HG03469 (cell line): ENCODE results near the gene PHAF1.

Experiments
- ATAC-seq: cut with Tn5 transposase; IDR thresholded peaks from one replicate; pipeline ENCODE4 v1.9.1; 2021; ENCODE audit warnings: mild to moderate bottlenecking, moderate library complexity, moderate number of reproducible peaks; ENCODE audit not compliant: unreplicated experiment

The PHAF1 gene

DNA sequence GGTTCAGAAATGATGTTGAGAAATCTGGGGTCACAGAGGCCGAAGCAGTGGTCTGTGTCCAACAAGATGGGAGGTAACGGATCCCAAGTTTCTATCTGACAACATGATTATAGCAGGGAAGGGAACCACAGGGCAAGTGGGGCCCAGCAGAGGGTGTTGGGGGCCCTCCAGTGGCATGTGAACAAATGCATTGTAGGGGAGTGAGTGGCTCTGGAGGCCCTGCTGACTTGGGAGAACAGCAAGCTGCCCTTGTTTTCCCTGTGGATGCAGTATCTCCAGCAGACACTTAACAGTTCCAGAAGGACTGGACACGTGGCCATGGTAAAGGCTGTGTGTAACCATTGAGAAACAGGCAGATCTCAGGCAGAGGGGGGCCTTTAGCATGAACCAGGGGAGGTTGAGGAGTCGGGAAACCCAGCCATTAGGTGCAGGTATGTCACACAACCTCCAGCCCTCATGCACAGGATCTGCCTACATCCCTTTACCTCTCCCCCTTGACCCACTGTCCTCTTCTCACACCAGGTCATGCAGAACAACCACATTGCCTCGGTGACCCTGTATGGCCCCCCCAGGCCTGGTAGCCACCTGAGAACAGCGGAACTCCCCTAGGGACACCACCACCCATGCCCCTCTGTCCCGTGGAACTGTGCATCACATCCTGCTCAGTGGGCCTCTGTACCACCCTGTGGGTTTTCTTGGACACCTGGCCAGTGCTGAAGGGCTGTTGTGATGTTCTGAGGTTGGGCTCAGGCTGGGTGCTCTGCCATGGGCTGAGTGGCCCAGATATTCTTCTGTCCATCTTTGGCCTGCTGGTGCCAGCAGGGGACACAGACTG, 37.0 kb downstream of the PHAF1 start:
- ATAC-seq: no peak

DNA sequence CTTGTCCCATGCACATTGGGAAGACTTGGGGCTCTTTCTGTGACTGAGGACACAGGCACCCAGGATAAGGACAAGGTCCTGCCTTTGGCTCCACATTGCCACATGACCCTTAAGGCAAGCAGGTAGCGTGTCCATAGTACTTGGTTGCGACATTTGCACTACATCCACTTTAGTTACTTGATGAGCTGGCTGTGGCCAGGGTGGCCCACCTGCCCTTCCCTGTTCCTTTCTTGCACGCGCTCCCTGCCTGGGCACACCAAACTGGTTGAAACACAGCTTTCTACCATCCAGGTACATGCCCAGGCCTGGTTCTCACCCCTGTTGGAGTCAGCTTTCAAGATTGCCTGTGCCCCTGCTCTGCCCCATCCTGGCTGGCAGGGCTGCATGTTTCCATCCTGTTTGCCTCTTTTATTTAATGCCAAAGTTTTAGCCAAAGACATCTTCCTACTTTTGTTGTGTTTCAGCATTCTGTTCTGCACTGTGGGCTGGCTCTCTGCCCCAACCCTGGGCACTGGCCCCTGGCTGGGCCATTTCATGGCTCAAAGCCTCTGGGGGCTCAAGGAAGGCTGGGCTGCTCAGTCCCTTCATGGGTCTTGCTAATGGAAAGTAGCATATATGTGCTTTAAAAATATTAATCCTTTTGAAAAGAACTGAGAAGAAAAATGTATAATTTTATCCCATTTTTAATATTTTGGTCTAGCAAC, 37.8 kb downstream of the PHAF1 start:
- ATAC-seq: no peak

DNA sequence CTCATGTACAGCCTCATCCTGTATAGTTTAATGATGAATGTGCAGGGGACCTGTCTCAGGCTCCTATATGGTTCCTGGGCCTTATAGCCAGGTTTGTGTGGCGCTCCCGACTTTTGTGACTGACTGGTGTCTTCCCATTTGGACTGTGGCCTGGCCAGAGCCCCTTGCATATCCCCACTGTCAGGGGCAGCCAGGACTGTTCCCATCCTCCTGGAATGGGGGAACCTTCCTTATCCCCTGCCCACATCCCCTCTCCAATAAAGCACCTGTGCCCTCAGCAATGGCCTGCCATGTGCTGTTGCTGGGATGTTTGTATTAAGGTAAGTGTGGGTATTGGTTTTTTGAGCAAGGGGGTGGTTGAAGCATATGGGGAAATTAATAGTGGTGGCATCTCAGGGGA, 38.5 kb downstream of the PHAF1 start:
- no peak for ATAC-seq

DNA sequence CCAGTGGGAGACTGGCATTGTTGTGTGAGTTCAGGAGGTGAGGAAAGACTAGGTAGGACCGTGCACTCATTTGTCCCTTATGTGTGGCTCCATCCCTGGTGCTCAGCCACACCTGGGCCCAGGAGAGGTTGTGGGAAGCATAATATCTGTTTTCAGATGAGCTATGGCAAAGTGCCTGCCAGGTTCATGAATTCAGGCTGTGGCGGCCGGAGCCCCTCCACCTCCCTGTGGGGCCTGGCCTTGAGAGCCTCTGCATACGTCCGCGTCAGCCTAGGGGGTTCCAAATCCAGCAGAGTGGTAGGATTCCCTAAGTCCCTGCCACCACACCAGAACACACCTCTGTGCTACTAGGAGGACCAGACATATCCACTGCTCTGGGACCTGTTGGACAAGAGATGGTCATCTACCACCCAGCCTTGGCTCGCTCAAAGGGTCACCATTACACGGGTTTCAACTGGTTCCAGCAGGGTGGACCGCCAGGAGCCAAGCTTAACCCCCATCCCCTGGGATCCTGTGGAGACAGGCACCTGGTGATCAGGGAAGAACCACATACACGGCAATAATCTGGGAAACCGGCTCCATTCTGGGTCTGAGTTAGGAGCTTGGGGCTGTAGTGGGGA, 39.0 kb downstream of the PHAF1 start:
- ATAC-seq: no peak

DNA sequence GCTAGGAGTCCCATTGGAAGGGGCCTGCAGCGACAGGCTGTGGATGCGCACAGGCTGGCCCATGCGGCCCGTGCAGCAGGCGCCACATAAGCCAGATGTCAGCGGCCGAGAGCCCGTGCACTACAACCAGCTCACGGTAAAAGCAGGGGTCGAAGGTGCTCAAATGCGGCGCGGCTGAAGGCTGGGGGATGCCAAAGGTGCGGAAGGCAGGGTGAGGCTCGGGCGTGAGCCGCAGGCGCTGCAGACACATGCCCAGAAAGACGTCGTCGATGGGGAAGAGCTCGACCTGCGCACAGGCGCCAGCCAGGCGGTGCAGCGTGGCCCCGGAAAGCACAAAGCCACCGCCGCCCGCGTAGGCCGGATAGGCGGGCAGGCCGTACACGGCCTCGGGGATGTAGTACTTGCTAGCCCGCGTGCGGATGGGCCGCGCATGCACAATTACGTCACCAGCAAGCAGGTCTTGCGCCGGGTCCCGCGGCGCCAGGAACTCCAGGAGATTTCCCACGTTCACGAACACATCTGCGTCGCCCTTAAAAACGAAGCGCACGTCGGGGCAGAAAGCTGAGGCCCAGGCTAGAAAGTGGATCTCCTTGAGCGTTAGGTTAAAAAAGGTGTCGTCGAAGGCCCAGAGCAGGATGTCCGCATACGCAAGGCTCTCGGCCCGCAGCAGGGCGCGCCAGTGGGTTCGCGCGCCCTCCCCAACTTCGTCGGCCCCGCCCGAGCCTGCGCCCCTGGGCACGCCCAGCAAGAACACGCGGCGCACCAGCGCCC, 39.7 kb downstream of the PHAF1 start:
- ATAC-seq: no peak

DNA sequence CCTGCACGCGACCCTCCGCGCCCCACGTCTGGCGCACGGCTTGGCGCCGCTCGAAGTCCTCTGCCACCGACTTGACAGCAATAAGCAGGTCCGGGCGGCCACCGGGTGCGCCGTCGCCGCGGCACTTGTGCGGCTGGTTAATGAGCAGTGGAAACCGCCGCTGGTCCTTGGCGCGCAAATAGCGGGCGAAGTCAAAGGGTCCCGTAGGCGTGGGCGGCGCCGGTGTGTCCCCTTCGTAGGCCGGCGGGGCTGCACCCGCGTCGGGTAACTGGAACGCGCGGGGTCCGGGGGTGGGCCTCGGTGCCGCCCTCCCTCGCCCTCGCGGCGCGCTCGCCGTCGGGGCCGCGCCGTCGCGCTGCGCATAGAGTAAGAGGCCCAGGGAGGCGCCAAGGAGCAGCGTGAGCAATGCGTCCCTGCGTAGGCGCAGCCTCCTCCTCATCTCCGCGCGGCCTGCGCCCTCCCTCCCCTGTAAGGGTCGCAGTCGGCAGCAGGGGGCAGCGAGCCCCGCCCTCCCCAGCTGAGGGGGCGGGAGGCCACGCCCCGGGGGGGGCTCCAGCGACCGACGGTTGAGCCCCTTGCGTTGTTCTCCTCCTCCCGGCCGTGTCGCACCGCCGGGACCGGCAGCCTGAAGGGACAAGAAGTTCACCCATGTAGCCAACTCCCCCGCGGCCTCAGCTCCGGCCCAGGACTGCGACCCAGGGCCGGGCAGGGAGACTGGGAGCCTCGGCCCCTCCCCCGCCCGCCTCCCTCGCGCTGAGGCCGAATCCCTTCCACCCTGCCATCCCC, 40.5 kb downstream of the PHAF1 start:
- no peak for ATAC-seq

DNA sequence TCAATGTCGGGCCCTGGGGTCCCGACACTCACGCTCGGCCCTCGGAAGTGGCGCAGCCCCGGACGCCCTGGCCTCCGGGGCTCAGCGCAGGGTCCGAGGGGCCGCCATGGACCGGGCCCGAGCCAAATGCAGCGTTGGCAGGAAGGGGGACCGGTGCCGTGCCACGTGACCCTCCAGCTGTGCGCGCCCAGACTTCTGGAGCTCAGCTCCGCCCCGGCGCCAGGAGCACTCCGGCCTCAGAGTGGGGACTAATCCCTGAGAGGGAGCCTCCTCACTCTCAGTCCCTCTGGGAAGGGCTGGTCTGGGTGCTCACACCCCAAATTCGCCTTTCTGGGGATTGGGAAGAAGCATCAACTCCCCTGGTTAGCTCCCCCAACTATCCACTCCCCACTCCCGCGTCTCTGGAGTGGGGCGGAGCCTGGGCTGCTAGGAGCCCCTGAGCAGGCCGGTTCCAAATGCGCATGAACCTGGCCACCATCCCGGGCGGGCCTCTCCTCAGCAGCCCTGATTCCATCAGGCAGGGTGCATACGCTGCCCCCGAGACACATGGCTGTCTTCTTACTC, 41.2 kb downstream of the PHAF1 start, which contains the start of gene B3GNT9:
Gene B3GNT9 (minus strand): TSS at position 166 of the 564 bp plus-strand sequence. CDS start 513 bp downstream, outside the sequence.
- no peak for ATAC-seq

DNA sequence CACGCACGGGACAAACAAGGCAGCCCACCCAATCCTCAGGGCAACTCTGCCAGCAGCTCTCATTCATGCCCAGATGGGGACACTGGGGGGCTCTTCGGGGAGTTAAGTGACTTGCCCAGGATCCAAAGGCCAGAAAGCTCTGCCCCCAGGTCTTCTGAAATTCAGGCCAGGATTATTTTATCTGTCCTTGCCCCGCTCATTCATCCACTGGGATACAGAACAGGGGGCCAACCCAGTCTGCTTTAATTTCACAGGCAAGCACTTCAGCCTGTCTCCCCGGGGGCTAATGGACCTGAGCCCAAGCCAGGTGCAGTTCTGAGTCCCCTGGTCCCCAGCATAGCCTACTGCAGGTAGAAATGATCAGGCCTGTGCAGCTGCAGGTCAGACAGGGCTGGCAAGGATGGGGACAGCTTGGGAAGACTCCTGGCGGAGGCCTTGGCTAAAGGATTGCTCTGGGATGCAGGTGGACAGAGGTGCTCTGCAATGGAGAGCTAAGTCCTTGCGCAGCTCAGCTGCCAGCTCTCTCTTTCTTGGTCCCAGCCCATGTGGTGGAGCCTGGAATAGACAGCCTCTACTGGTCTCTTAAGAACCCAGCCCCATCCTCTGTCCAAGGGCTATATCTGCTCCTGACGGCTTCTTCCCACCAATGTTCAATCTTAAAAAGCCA, 41.8 kb downstream of the PHAF1 start:
- no peak for ATAC-seq

DNA sequence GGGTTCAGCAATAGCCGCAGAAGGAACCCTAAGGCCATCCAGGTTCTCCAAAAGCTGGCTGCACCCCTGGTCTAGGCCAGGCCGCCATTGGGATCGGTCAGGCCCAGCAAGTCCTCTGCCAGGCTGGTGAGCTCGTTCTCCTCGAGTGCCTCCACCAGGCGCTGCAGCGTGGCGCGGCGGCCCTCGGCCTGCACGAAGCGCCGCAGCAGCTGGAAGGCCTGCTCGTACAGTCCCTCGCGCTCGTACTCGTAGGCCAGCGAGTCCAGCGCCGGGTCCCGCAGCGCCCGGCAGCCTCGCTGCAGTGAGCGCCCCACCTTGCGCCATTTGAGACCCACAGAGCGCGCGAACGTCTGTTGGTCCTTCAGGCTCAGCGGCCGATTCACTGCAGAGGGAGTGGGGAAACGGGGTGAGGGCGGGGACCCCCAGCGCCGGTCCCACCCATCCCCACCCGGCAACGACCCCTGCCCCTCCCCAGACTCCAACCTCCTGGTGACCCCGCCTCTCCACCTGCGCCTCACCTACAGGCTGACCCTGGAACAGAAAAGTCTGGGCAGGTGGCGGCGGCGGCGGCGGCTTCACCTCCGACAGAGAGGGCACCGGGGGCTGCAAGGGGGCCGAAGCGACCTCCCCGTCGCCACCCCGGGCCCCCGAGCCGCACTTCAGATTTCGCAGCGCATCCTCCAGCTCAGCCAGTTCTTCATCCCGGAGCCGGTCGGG, 45.0 kb downstream of the PHAF1 start:
- ATAC-seq: no peak

DNA sequence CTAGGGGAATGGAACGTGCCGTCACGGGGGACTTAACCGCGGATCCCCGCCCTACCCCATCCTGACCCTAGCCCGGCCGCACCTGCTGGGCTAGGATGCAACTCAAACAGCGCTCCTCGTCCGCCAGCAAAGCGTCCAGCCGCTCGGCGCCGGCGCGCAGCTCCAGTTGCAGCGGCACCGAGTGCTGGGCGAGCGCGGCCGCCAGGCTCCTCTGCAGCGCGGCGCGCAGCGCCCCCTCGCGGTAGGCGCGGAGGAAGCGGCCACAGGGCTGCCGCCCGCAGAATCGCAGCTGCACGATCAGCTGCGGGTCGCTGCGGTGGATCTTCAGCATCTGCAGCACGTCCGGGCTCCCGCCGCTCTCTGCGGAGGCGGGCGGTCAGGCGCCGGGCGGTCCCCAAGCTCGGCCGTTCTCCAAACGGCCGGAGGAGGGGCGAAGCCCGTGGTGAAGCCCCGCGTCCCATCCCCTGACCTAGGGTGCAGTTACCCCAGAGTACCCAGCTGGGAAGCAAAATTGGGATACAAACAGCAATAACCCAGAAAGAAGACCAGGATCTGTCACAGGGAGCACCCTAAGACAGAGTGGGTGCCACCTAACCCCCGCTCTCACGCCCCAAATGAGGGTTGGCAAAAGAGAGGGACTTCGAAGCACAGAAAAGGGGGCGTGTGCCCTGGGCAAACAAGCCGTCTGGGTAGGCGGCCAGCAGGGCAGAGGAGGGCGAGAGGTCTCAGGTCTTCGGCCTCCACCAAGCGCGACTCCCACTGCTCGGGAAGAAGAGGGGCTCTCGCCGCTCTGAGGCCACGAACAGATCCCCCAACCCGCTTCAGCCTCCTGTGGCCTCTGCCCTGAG, 45.8 kb downstream of the PHAF1 start:
- no peak for ATAC-seq

DNA sequence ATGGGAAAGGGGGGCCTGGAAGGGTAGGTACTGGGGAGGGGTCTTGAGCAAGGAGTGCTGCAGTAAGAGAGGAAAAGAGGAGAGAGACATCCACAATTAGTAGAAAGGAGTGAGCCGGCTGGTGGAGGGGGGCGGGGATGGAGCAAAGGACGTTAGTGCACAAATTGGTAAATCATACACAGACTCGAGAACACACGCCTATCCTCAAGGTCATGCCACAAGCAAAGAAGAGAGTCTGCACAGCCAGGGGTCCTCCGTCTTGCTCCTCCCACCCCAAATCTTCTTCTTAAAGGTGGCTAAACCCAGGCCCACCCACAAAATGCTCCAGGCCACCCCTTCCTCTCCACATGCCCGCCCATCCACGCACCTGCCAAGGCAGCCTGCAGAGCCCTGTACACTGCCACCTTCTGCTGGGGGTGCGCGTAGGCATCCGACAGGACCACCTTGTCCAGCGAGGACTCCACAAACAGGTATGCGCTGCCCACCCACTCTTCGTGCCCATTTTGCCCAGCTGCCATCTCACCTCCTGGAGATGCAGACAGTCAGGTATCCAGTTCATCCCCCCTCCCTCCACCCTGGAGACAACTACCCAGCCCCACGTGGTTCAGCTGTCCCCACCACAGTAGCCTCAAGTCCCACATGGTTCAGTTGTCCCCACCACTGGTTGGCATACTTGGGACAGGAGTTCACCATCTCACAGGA, 46.6 kb downstream of the PHAF1 start:
- no peak for ATAC-seq

DNA sequence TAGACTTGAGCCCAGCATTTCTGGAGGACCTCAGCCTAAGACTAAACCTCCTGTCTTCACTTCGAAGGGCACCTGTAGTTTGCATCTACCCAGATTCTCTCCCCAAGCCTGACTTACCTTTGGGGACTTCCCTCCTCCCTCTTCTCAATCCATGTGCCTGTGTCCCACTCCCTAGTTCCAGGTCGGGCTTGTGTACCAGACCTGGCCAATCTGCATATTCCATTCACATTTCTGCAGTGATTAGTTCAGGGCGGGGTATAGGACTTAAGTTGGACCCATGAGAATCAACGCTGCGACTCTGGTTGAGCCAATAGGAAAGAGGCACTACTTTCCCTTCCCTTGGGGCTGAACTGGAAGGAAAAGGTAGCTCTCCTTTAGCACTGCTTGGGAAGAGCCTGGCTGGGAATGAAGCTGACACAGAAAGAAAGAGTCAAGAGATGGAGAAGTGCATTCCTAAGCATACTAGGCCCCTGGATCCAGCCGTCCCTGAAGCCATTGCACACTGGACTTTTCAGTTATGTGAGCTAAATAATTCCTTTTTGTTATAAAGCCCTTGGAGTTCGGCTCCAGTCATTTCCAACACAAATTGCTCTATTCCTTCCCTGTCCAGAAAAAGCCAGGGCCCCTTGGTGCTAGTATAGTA, 47.5 kb downstream of the PHAF1 start:
- no peak for ATAC-seq

DNA sequence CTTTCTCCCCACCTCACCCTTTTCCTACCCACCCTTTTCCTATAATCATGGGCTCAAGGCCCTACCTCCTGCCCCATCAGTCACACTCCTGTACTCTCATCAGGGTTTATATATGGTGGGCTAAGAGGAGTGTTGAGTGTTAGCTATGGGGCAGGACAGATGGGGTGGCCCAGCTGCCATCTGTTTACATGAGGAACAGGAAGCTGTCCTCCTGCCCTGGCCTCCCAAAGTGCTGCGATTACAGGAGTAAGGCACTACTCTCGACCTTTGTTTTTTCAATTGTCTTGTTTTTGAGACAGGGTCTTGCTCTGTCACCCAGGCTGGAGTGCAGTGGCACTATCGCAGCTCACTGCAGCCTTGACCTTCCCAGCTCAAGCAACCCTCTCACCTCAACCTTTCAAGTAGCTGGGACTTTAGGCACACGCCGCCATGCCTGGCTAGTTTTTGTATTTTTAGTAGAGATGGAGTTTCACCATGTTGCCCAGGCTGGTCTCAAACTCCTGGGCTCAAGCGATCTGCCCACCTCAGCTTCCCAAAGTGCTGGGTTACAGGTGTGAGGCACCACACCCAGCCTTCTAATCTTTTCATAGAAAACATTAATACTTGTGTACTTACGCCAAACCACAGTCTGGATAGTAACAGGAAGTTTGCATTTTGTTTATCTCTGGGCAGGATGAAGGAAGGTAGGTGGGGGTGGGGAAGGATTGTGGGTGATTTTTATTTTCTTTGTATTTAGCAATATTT, 48.3 kb downstream of the PHAF1 start:
- no peak for ATAC-seq

DNA sequence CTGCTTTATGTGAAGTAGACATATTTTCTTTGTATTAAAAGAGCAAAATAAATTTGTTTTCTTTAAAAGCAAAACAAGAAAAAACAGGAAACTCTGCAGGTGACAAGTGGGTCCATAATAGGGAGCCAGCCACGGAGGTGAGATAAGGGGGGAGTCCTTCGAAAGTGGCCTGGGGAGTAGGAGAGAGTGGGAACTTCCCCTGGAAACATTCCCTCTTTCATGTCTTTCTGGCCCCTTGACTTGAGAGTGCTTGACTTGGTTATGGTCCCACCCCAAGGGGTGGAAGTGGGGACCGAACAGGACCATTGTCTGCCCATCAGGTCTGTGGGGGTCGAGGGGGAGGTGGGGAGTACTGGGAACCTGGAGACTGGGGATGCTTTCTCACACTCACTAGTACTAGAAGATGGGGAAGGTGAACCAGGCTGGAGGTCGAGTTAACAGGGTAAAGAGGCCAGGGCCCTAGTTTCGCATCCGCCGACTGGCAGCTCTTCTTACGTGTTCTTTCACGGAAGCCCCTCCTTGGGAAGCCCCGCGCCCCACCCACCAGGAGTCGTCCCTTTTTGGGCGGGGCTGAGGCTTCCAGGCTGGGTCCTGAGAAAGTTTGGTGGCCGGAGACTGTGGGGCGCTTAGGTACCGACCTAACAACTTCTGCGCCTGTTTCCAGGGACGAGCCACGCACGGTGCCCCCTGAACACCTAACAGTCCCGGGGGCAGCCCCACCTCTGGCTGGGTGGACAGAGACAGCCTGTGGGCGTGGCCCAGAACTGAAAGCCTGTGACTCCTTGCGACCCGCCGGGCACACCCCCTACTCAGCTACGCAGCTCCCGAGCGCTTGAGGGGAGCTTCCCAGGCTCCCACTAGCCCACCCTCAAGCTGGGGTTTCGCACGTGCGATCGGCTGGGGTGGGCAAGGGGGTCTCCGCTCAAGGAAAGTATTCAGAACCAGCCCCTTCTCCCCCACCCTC, 49.2 kb downstream of the PHAF1 start:
- no peak for ATAC-seq

DNA sequence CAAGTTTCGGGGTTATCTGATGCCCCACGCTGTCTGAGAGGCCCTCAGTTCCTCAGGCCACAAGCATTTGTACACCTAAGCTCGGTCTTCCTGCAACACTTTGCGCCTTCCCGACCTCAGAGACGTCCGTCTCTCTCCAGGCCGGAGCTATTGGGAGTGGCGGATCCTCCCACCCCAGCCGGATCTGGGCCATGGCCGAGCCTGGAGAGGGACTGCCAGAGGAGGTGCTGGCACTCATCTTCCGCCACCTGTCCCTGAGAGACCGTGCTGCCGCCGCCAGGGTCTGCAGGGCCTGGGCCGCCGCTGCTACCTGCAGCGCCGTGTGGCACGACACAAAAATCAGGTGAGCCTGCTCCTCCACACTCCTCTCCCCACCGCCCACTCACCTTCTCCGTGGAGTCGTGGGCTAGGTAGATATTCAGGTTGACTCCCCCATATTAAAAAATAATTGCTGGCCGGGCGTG, 51.9 kb downstream of the PHAF1 start:
- no peak for ATAC-seq
